ENCODE data around the gene ZDHHC8.
A peak's percentile ranks its signal among the peaks of the same experiment; 100 is the strongest.

The ZDHHC8 gene

DNA sequence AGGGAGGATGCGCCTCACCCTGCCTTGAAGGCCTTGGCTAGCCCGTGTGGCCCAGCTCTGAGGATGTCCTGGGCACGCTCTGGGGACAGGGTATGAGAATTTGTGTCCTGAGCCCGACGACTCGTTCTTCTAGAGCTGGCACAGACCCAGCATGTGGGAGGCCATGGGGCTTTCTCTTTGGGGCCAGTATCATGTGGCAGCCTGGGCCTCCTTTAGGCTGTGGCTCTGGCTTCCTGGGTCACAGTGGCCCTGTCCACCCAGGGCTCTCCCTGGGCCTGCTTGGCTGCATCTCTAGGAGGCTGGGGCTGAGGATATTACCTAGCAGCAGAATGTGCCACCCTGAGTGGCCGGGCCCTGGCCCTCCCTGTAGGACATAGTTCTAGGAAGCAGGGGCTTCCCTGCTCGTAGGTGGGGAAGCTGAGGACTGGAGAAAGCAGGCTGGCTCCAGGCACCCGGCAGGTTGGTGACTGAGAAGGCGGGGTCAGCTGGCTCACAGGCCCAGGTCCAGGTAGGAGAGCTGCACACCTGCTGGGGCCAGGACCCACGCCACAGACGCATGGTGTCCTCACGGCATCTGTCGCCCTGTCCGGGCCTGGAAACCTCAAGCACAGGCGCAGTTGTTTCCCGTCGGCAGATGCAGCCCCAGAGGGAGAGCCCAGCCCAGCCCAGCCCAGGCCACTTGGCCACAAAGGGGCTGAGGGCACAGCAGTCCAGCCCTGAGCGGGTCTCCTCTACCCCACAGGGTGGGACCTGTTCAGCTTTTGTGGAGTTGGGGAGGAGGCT lies 12.5 kb downstream of the ZDHHC8 start:
- DNase-seq (ENCODE audit: low read depth in 2 of 2) = no peak

DNA sequence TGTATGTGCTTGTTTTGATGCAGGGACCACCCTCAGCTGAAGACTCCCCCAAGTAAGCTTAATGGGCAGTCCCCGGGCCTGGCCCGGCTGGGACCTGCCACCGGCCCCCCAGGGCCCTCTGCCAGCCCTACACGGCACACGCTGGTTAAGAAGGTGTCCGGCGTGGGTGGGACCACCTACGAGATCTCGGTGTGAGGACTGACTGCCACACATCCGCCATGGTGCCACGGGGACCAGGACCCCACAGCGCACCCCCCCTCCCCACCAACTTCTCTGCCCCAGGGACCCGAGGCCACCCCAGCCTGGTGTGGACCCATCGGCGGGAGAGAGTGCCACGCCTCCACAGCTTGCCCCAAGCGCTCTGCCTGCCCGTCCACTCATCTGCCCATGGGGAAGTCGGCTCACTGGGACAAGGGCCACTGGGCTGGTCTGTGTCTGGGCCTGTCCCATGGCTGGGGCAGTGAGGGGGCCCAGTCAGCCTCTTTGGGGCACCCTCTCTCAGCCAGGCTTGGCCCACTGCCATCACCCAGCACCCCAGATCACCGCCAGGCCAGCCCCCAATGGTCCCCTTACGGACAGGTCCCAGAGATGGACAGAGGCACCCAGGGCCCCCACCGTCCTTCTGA lies 13.7 kb downstream of the ZDHHC8 start:
- DNase-seq (ENCODE audit: low read depth in 2 of 2) = no peak

- no peak for DNase-seq (ENCODE audit: low read depth in 2 of 2)
Measured at GRCh38 chr22:20145832-20146223, 14.2 kb downstream of the ZDHHC8 start.

DNA sequence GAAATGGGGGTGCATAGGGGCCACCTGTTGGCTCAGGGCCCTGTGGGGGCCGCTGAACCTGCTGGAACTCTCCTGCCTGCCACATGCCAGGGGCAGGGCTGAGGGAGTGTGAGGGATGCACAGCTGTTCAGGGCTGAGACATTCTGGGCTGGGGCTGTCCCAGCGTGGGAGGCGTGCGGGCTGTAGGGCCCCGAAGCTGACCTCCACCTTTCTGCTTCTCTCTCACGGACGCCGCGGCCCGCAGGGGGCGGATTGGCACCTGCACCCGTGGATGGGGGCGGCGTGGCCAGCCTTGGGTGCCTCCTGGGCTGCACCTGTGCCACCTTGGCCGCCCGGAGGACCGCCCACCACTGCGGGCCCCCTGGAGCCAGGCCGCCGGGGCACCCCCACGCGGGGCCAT lies 15.2 kb downstream of the ZDHHC8 start:
- DNase-seq (ENCODE audit: low read depth in 2 of 2) = no peak

DNA sequence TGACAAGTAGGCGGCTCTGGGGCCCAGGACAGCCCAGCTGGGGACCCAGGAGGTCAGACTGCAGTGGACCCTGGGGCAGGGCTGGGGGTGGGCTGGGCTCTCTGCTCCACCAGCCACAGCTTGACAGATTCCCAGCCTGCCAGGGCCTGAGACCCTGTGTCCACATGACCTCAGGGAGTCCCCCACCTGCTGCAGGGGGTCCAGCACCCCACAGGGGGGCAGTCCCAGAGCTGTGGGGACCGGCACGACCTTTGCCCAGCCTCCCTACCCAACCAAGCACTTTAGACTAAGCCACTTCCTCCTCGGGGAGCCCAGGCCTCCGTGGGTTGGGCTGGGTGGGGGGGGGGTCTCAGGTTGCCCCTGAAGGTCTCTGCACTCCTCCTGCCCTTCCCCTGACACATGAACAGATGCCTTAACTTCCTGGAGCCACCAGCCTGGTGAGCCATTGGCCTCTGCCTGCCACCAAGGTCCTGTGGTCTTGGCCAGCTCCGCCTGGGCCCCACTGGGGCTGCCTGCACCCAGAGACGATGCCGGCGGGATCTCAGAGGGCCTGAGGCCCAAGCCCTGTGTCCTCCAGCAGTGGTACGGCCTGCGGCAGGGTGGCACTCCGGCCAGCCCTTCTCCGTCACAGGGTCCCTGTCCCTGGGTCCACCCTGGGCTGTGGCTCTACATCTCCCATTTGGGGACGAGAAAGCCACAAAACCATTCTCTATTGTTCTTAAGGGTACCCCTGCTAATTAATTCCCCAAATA lies 15.8 kb downstream of the ZDHHC8 start:
- DNase-seq (ENCODE audit: low read depth in 2 of 2) = no peak

GRCh38 chr22:20148414-20148813 lies 16.8 kb downstream of the ZDHHC8 start:
- no peak for DNase-seq (ENCODE audit: low read depth in 2 of 2)

DNA sequence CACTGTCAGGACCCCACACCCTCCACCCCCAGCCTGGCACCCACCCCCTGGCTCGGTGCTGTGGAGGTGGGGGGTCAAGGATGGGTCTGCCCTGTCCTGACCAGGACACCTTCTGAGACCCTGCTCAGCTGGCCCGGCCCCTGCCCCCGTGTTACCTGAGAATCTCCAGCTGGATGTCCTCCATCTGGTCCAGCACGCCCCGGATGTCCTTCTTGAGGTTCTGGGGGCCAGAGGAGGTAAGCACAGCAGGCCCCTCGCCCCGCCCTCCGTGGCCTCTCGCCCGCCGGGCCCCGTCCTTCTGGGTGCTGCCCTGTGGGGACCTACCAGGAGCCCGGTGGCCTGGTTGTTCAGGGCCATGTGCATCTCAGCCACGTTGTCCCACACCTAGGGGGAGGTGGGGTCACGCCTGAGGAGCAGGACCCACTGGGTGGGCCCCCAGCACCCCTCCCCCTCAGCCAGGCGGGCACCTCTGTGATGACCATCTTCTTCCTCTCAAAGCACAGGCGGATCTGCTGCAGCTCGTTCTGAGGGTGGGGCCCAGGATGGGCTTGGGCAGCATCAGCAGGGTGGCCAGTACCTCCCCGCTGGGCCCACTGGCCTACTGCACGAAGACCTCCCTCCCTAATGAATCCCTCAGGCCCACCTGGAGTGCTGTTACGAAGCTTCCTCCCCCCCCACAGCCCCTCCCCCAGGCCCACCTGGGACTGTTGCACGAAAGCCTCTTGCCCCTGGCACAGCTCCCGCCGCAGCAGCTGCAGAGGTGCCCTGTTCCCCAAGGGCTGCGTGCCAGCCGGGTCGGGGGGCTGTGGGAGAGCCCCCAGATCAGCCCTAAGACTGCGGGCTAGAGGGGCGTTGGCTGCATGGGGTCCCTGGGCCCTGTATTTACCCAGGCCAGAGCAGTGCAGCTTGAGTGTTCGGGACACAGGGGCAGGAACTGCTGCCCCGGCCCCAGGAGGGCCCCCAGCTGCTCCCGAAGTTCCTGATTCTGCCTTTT lies 17.9 kb downstream of the ZDHHC8 start:
- no peak for DNase-seq (ENCODE audit: low read depth in 2 of 2)

DNA sequence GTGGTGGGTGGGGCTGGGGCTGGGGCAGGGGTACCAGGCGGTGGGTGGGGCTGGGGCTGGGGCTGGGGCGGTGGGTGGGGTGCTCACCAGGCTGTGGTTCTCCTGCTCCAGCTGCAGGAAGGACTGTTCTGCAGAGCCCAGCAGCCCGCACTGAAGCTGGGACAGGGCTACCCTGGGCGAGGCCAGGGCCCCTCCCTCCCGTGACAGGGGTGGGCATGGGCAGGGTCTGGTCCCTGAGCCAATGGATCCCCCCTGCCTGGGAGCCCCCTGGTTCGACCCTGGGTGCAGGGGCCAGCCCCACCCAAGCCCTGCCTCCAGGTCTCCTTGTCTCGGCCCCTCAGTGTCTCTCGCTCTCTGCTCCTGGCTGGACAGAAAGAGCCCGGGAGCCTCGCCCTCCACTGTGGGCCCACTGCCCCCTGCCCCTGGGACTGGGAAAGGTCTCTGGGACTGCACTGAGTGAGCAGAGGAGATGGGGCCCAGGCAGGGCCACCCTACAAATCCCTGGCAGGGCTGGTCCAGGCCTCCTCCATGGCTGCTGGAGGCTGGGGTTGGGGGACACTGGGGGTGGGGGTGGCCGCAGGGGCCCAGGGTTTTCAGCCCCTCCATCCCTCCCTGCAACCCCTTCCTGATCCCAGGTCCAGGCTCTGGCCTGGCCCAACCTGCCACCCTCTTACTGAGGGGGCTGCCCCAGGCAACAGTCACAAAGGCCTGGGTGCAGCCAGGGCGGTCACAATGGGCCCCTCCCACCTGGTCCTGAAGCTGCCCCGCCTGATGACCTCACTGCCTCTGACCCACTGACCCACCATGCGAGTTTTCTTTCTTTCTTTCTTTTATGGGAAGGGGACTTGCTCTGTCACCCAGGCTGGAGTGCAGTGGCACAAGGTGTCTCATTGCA lies 19.0 kb downstream of the ZDHHC8 start, which contains the start of gene CCDC188:
Gene CCDC188, minus strand, starts transcription at position 675 of the 895 bp plus-strand sequence. Its CDS starts 69 bp downstream, at position 606.
- no peak for DNase-seq (ENCODE audit: low read depth in 2 of 2)

- DNase-seq (ENCODE audit: low read depth in 2 of 2) = no peak
Measured at GRCh38 chr22:20151276-20151588, 19.6 kb downstream of the ZDHHC8 start.

- no peak for DNase-seq (ENCODE audit: low read depth in 2 of 2)
Measured at GRCh38 chr22:20152464-20152890, 20.9 kb downstream of the ZDHHC8 start.

- DNase-seq (ENCODE audit: low read depth in 2 of 2) = no peak
Measured at GRCh38 chr22:20153945-20154344, 22.3 kb downstream of the ZDHHC8 start.

GRCh38 chr22:20154602-20155187 lies 23.1 kb downstream of the ZDHHC8 start:
- DNase-seq (ENCODE audit: low read depth in 2 of 2) = no peak

- DNase-seq (ENCODE audit: low read depth in 2 of 2) = no peak
Measured at GRCh38 chr22:20155330-20156041, 23.9 kb downstream of the ZDHHC8 start.

DNA sequence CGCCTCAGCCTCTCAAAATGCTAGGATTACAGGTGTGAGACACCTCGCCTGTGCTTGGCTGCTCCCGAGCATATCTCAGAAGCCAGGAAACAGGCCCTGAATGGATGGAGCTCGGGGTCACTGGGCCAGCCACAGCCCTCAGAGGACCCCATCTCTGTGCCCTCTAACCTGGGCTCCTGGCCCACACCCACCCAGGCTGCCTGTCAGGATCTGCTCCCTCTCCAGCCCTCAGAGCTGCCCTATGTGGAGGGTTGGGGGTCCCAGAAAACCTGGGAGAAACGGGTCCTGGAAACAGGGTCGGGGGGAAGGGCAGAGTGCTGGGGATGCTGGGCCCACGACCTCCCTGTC lies 24.4 kb downstream of the ZDHHC8 start:
- no peak for DNase-seq (ENCODE audit: low read depth in 2 of 2)

DNA sequence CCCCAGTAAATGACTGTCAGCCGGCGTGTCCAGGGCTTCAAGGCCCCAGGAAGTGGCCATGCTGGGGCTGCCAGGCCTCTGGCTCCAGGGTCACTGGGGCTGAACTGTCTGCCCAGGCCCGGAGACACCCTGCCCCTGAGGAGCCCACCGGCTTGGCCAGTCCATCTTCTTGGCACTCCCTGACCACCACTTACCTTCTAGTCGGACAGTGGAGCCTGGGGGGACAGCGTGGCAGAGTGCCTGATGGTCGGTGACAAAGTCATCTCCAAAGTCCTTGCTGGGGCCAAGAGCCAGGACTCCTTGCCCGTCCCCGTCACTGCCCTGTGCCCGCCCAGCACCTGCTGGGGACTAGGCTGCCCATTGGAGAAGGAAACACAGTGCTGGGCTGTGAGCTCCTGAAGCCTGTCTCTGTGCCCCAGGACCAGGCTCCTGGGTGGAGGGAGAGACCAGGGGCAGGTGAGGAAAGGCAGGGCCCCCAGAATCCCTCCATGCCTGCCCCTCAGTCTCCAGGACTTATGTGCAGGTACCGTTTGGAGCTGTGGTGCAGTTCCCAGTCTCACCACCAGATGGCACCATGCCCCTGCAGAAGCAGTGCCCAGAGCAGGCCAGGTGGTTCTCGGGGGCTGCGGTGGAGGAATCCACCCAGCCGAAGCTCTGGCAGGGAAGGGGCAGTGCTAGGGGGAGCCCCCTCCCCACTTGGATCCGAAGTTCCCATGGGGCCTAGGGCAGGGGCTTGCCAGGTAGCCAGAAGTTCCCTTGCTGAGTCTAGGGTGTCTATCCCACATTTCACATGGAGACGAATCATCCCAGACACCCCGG lies 25.2 kb downstream of the ZDHHC8 start:
- DNase-seq (ENCODE audit: low read depth in 2 of 2) = peak; percentile 85 to 96

GRCh38 chr22:20157430-20158183 lies 26.0 kb downstream of the ZDHHC8 start:
- DNase-seq (ENCODE audit: low read depth in 2 of 2) = no peak

- DNase-seq (ENCODE audit: low read depth in 2 of 2) = no peak
Measured at GRCh38 chr22:20158391-20159036, 26.9 kb downstream of the ZDHHC8 start.

Data from stimulated activated CD8-positive, alpha-beta memory T cell treated with anti-CD3 and anti-CD28 coated beads, Interleukin-7, amount 100 ng/mL, for 1 hour (primary cell).